ENCODE results near the gene FURIN.

- TF ChIP-seq CTCF (IDR thresholded peaks at IDR 0.05) (no peak), POLR2A (IDR thresholded peaks at IDR 0.05) (no peak), POLR2AphosphoS5 (IDR thresholded peaks at IDR 0.05) (no peak), EP300 (IDR thresholded peaks at IDR 0.05) (no peak)
Observed at GRCh38 chr15:90876512-90877170, 8.3 kb downstream of the FURIN start.
